KOPT-K1 (cell line): ENCODE measurements around the gene KRT83.

ENCODE experiments used
- H3K27ac ChIP-seq: fragments of 200-600 bp; sonication (generic); 2 replicates; pipeline ENCODE4 v1.5.1; 2016; ENCODE audit warnings: antibody characterized with exemption, mild to moderate bottlenecking, low read depth, low read length; ENCODE audit not compliant: poor library complexity, severe bottlenecking
- H3K36me3 ChIP-seq: fragments of 200-600 bp; sonication (generic); 2 replicates; pipeline ENCODE4 v1.5.1; 2017; ENCODE audit warnings: antibody characterized with exemption, mild to moderate bottlenecking, low read length, moderate library complexity; ENCODE audit not compliant: insufficient read depth
- H3K9me3 ChIP-seq: fragments of 200-600 bp; sonication (generic); 2 replicates; pipeline ENCODE4 v1.5.1; 2017; ENCODE audit warnings: antibody characterized with exemption, low read length, mild to moderate bottlenecking; ENCODE audit not compliant: insufficient read depth, poor library complexity, severe bottlenecking

The KRT83 gene

DNA sequence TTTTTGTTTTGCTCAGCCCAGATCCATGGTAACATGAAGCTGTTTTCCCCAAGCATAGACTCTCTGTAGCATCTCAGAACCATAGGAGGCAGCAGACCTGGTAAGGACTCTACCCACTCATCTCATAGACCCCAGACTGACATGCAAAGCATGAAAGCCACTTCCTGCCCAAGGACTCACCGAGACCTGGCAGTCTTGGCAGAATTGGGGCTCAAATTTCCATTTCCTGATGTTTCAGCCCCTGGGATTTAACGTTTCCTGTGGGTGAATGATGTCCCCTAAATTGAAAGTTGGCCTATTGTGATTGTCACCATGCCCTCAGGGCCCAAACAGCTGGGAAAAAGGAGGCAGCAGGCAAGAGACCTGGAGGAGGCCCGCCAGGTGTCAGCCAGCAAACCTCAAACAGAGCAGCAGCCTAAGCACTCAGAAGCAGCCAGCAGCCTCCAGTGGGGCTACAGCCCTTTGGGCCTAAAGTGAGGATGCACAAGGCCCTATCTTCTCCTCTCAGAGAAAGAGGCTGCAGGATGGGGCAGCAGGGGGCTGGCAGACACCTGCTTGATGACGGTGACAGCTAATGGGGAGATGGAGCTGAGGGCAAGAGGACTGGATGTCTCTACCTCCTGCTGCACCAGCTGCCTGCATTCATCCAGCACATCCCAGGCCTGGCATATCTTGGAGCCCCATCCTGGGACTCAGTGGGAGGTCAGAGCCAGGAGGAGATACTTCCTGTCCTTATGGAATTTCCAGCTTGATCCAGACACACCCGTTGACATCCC is 37.6 kb upstream of the KRT83 start:
- no peaks in the 10 kb centered on the region for H3K36me3 ChIP-seq
- H3K9me3 ChIP-seq: no peaks in the 10 kb centered on the region
- no peak overlapping the region for H3K27ac ChIP-seq

DNA sequence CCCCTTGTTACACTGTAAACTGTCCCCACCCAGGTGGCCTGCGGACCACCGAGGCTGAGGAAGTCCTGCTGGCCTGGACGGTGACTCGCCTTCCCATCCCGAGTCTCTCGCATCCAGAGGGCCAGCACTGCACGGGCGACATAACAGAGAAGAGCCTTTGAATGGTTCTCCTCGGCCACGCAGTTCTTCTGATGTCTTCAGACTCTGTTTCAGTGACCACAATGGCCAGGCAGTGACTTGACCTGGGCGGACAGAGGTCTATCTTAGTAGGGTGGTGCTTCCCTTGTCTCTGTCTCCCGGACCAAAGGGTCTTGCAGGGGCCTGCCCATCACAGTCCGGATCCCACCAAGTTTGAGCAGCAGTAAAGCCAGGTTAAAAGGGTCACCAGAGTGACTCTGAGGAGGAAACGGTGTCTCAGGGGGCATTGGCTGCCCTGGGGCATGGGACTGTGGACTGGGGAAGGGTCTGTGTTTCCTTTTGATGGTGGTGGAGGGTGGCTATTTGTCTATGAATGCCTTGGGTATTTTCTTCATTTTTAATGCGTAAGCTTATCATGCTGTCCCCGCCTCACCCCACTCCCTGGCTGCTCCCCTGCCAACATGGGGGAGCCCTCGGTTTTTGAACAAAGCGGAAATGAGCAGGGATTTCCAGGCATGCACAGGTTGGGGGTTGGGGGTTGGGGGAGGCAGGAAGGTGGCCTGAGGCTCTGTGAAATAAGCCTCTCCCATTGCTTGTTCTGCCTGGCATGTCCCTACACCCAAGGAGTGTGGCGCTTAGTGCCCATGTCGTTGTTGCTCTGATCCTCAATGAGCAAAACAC is 35.8 kb upstream of the KRT83 start:
- Histone ChIP-seq H3K9me3 (no peaks in the 10 kb centered on the region), H3K27ac (no peak overlapping the region), H3K36me3 (no peaks in the 10 kb centered on the region)

DNA sequence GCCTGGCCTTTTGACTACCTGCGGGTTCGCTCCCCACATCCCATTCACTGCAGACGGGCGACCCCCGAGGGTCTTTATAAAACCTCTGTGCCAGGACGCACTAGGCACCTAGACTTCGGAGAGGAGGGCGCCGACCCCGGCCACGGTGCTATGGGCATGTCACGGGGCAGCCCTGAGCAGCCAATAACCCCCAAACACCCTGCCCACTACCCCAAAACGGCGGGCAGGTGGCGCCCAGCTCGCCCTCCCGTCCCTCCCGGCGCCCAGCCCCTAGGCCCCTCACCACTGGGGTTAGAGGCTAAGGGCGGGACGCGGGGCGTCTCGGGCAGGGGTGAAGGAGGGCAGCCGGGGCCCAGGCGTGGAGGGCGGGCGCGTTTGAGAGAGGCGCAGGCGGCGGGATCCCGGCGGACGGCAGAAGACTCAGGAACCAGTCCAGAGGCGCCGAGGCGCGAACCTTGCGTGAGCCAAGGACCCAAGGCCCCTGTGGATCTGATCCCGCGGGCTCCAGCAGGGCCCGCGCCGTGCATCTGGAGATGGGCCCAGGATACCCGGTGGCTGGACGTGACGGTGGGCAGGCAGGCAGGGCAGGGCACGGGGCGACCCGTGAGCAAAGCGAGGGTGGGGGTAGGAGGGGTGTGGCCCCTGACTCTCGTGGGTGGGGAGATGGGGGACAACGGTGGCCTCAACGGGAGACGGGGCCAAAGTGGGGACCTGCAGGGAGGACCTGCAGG is 35.0 kb upstream of the KRT83 start:
- no peak overlapping the region for H3K27ac ChIP-seq
- H3K36me3 ChIP-seq: no peaks in the 10 kb centered on the region
- no peaks in the 10 kb centered on the region for H3K9me3 ChIP-seq

GRCh38 chr12:52355176-52355575 is 34.0 kb upstream of the KRT83 start:
- H3K36me3 ChIP-seq: no peaks in the 10 kb centered on the region
- no peak overlapping the region for H3K27ac ChIP-seq
- no peaks in the 10 kb centered on the region for H3K9me3 ChIP-seq

DNA sequence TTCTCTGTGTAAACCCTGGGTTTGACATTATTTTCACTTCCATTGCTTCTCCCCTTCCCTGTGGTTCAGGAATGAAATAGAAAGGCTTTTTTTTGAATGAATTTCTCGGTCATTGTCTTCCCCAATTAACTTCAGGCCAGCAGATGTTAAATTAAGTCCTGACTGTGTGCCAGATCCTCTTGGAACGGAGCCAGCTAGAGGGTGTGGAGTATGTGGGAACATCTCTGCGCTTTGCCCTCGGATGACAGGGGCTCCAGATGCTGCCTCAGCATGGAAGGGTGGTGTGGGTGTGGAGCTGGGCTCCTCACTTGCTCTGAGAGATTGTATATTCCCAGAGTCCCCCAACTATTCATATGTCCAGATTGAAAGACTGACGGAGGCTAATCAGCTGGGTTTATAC is 33.0 kb upstream of the KRT83 start:
- H3K36me3 ChIP-seq: no peaks in the 10 kb centered on the region
- no peak overlapping the region for H3K27ac ChIP-seq
- no peaks in the 10 kb centered on the region for H3K9me3 ChIP-seq

DNA sequence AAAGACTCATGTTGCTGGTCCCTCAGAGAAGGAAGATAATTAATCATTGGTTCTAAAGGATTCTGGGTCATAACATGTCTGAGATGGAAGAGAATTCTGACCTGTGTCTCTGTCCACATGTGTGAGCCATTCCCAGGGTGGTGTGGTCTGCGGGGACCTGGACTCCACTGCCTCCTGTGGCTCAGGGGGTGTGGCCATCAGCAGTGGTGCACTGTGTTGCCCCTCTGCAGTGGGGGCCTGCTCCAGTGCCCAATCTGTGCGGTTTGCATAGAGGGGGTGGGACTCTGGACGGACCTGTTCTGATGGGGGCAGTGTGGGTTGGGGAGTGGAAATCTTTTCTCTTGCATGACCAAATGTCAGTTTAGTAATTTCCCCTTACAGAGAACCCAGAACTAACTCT is 32.6 kb upstream of the KRT83 start:
- H3K9me3 ChIP-seq: no peaks in the 10 kb centered on the region
- no peaks in the 10 kb centered on the region for H3K36me3 ChIP-seq
- no peak overlapping the region for H3K27ac ChIP-seq

GRCh38 chr12:52352951-52353350 is 31.8 kb upstream of the KRT83 start:
- Histone ChIP-seq H3K36me3 (no peaks in the 10 kb centered on the region), H3K27ac (no peak overlapping the region), H3K9me3 (no peaks in the 10 kb centered on the region)

GRCh38 chr12:52351196-52352059 is 30.2 kb upstream of the KRT83 start:
- Histone ChIP-seq H3K9me3 (no peaks in the 10 kb centered on the region), H3K27ac (no peak overlapping the region), H3K36me3 (no peaks in the 10 kb centered on the region)

GRCh38 chr12:52350786-52351185 is 29.6 kb upstream of the KRT83 start:
- H3K36me3 ChIP-seq: no peaks in the 10 kb centered on the region
- H3K9me3 ChIP-seq: no peaks in the 10 kb centered on the region
- no peak overlapping the region for H3K27ac ChIP-seq

DNA sequence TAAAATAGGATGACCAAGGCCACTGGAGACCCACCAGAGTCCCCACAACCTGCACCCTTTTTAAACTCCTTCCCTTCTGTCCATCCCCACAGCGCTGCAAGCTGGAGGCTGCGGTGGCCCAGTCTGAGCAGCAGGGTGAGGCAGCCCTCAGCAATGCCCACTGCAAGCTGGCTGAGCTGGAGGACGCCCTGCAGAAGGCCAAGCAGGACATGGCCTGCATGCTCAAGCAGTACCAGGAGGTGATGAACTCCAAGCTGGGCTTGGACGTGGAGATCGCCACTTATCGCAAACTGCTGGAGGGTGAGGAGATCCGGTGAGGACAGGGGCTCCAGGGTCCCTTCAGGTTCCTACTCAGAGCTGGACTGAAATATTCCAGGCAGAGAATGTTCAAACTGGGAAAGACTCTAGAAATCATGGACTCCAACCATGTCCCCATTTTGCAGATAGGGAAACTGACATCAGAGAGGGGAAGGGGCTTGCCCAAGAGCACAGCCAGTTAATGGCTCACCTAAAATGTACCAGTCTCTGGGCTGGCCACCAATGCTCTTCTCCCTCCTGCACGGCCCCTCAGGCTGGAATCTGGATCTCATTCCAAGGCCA is 28.9 kb upstream of the KRT83 start:
- Histone ChIP-seq H3K9me3 (no peaks in the 10 kb centered on the region), H3K36me3 (no peaks in the 10 kb centered on the region), H3K27ac (no peak overlapping the region)

- H3K9me3 ChIP-seq: no peaks in the 10 kb centered on the region
- no peak overlapping the region for H3K27ac ChIP-seq
- no peaks in the 10 kb centered on the region for H3K36me3 ChIP-seq
These were observed 28.0 kb upstream of the KRT83 start for GRCh38 chr12:52349196-52349595.

- Histone ChIP-seq H3K36me3 (no peaks in the 10 kb centered on the region), H3K27ac (no peak overlapping the region)
These were observed 26.6 kb upstream of the KRT83 start for GRCh38 chr12:52347551-52348510.

DNA sequence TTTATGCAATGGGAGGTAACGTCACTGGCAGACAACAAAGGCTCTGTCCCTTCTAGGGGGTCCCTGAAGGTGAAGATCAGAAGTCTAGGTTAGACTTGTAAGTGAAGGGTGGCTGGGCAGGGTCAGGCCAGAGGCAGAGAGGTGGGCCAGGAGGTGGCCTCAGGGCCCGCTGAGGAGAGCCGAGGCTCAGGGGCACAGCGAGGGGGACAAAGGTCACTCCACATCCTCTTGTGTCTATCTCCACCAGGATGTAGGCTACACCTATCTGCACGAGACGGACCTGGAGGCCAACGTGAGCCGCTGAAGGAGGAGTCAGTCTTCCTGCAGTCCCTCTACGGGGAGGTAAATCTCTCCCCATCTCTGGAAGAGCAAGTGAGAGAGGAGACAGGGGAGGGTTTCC is 25.8 kb upstream of the KRT83 start:
- no peak overlapping the region for H3K27ac ChIP-seq
- H3K9me3 ChIP-seq: peaks cover 3% of the 10 kb centered on the region
- no peaks in the 10 kb centered on the region for H3K36me3 ChIP-seq

More at GRCh38 chr12:52347551-52348510, 26.6 kb upstream of the KRT83 start:
- peaks cover 3% of the 10 kb centered on the region for H3K9me3 ChIP-seq
